ENCODE results near the gene RFX3.

Gene RFX3

DNA sequence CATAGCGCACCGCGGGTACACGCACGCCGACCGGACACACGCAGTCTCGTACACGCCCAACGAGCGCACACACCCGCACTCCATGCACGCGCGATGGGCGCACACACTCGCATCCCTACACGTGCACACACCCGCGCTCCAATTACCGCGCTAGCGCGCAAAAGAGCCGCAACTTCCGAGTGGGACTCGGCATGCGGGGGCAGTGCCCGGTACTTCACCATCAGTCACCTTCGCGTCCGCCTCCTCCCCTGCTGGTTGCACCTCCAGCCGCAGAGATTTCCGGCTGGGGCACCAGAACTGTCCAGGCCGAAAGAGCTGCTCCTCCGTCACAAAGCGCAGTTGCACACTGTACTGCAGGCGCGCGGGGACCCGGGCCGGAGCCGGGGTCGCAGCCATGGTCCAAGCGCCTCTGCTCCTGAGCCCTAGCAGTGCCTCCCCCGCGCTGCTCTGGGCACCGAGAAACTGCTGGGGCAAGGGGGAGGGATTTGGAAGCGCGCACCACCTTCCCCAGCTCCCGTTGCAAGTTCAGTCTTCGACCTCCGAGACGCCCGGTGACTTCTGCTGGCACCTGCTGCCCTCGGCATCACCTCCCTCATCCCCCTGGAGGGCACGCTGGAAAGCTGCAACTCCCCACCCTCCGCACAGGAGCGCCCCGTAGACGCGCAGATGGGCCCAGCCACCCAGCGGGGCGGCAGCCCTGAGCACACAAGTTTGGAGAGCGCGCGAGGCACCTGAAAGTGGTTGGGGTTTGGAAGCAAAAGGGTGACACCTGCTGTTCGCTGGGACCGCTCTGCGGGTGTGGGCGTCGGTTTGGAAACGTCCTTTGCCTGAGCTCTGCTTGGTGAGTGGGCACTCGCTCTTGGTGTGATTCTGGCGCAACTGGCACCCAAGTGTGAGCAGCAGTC is 344.5 kb downstream of the RFX3 start:
- Histone ChIP-seq H3K9ac (ENCODE audit: low read length) (no peak overlapping the region), H3K27ac (ENCODE audit: low read depth, low read length) (no peak overlapping the region), H3K4me3 (ENCODE audit: low read length) (peak overlapping the region; percentile 46), H3K27me3 (ENCODE audit: control insufficient read depth, insufficient read depth, low read length) (peaks cover 6% of the 10 kb centered on the region), H3K4me1 (ENCODE audit: control insufficient read depth, insufficient read depth, low read length) (no peaks in the 10 kb centered on the region), H3K36me3 (ENCODE audit: control insufficient read depth, insufficient read depth, low read length) (no peaks in the 10 kb centered on the region)

DNA sequence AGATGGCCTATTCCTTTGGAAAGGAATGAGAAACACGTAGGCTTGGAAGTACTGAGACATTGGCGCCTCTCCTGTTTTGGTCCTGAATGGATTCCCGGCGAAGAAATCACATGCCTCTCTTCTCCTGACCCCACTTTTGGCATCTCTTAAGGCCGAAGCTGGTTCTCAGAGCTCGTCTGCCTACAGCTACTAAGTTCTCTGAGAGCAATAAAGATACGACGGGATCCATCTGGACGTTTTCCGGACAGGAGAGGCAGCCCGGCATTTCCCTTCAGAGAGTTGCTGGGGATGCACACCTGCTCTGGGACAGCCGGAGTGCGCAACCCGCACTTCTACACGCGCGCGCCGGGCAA is 345.1 kb downstream of the RFX3 start:
- Histone ChIP-seq H3K4me3 (ENCODE audit: low read length) (peak overlapping the region; percentile 46), H3K27ac (ENCODE audit: low read depth, low read length) (no peak overlapping the region), H3K27me3 (ENCODE audit: control insufficient read depth, insufficient read depth, low read length) (peaks cover 6% of the 10 kb centered on the region)

DNA sequence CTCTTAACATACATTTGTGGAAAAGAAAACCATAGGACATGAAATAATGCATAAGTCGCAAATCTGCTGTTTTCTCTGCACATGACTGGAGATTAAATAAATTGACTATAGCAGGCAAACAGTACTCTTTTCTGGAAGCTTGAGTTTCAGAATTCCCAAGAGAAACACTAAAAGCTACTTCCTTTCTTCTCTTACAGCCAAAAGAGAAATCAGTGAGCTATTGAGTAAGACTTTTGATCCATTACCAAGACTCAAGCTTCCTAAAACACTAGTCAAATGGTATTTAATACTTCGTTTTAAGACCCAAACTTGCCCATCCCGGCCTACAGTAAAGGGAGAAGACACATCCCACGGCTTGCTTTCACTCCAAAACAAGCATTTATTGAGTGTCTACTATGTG is 346.1 kb downstream of the RFX3 start:
- H3K9ac ChIP-seq (ENCODE audit: low read length): no peak overlapping the region
- peaks cover 6% of the 10 kb centered on the region for H3K27me3 ChIP-seq (ENCODE audit: control insufficient read depth, insufficient read depth, low read length)
- no peaks in the 10 kb centered on the region for H3K36me3 ChIP-seq (ENCODE audit: control insufficient read depth, insufficient read depth, low read length)
- H3K4me3 ChIP-seq (ENCODE audit: low read length): no peak overlapping the region
- no peaks in the 10 kb centered on the region for H3K4me1 ChIP-seq (ENCODE audit: control insufficient read depth, insufficient read depth, low read length)
- no peak overlapping the region for H3K27ac ChIP-seq (ENCODE audit: low read depth, low read length)

More for the DNA sequence above, 345.1 kb downstream of the RFX3 start:
- Histone ChIP-seq H3K36me3 (ENCODE audit: control insufficient read depth, insufficient read depth, low read length) (no peaks in the 10 kb centered on the region), H3K9ac (ENCODE audit: low read length) (no peak overlapping the region), H3K4me1 (ENCODE audit: control insufficient read depth, insufficient read depth, low read length) (no peaks in the 10 kb centered on the region)

DNA sequence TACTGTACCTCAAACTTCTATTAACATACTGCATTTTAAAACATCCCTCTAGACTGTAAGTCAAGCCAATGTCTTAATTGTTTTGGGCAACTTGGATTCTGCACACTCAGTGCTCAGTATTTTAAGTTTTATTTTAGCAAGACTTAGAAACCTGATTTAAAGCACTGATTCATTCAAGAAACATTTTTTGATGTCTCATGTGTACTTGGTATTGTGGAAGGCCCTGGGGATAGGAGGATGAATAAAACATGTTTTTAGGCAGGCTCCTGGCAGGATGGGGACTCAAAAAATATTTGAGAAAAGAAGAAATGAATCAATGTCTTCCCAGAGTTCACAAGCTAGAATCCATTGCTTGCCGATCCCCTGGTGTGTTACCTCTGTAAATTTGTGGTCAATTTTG is 347.9 kb downstream of the RFX3 start:
- H3K4me1 ChIP-seq (ENCODE audit: control insufficient read depth, insufficient read depth, low read length): no peaks in the 10 kb centered on the region
- peaks cover 6% of the 10 kb centered on the region for H3K27me3 ChIP-seq (ENCODE audit: control insufficient read depth, insufficient read depth, low read length)
- no peak overlapping the region for H3K4me3 ChIP-seq (ENCODE audit: low read length)
- no peak overlapping the region for H3K9ac ChIP-seq (ENCODE audit: low read length)
- no peaks in the 10 kb centered on the region for H3K36me3 ChIP-seq (ENCODE audit: control insufficient read depth, insufficient read depth, low read length)
- H3K27ac ChIP-seq (ENCODE audit: low read depth, low read length): no peak overlapping the region

DNA sequence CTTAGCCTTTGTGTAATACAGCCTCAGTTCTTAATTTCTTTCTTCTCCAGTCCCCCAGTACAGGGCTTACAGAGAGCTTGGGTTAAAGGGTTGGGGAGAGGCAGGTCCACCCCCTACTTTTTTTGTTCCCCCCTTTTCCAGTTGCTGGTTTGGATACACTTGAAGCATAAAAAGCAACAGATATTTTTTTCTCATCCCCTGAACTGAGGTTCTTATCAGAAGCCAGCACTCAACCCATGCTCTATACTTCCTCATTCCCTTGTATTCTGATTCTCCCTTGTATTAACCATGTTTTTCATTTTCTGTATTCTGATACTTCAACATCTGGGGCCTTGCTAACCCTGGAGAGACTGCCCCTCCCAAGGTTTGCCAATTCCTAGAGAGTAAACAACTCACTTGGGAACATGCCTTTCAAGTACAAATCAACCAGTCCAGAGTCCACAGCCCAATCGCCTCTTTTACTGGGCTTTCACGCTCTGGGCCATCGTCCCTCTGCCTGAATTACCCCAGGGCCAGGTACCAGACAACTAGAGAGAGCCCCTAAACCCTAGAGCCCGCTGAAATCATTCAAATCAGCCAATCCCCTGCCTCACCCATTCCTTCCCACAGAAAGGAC is 348.5 kb downstream of the RFX3 start:
- H3K4me3 ChIP-seq (ENCODE audit: low read length): no peak overlapping the region
- no peak overlapping the region for H3K27ac ChIP-seq (ENCODE audit: low read depth, low read length)
- H3K4me1 ChIP-seq (ENCODE audit: control insufficient read depth, insufficient read depth, low read length): no peaks in the 10 kb centered on the region
- no peaks in the 10 kb centered on the region for H3K36me3 ChIP-seq (ENCODE audit: control insufficient read depth, insufficient read depth, low read length)
- peaks cover 6% of the 10 kb centered on the region for H3K27me3 ChIP-seq (ENCODE audit: control insufficient read depth, insufficient read depth, low read length)
- H3K9ac ChIP-seq (ENCODE audit: low read length): no peak overlapping the region

DNA sequence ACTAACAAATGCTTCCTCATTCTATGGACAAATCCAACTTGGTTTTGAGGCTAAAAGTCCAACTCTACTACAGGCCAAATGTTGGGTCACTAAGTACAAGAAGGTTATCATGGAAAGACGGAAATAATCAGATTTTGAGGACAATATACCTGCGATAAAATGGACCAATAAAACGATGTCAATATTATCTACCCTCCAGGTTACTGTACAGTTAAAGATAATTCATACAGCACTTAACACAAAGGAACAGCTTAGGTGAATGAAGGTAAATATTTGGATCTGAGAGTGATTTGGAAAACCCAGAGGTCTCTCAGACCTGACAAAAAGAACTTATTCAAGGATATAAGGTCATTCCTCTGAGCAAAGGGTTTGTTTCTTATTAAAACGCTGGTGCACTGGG is 352.4 kb downstream of the RFX3 start:
- H3K9ac ChIP-seq (ENCODE audit: low read length): no peak overlapping the region
- H3K27ac ChIP-seq (ENCODE audit: low read depth, low read length): no peak overlapping the region
- no peaks in the 10 kb centered on the region for H3K27me3 ChIP-seq (ENCODE audit: control insufficient read depth, insufficient read depth, low read length)
- no peak overlapping the region for H3K4me3 ChIP-seq (ENCODE audit: low read length)
- H3K4me1 ChIP-seq (ENCODE audit: control insufficient read depth, insufficient read depth, low read length): no peaks in the 10 kb centered on the region
- H3K36me3 ChIP-seq (ENCODE audit: control insufficient read depth, insufficient read depth, low read length): no peaks in the 10 kb centered on the region

DNA sequence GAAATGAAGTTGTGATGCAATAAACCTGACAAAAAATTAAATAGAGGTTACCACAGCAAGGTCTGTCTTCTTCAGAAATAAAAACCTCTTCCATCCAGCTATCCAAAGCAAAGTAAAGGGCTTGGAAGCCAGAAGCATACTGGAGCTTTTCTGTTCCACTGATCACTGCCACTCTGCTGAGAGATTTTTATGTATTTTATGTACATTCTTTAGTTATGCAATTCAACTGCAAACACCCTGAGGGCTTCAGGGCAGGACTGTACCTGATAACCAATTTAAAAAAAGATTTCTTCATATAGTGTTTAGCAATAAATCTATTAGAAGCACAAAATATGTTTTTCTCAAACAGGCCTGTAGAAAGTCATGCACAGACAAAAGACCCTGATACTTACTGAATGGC is 355.0 kb downstream of the RFX3 start:
- Histone ChIP-seq H3K27ac (ENCODE audit: low read depth, low read length) (no peak overlapping the region), H3K36me3 (ENCODE audit: control insufficient read depth, insufficient read depth, low read length) (no peaks in the 10 kb centered on the region)

More for the DNA sequence above, 355.0 kb downstream of the RFX3 start:
- Histone ChIP-seq H3K27me3 (ENCODE audit: control insufficient read depth, insufficient read depth, low read length) (no peaks in the 10 kb centered on the region), H3K9ac (ENCODE audit: low read length) (no peak overlapping the region), H3K4me3 (ENCODE audit: low read length) (no peak overlapping the region), H3K4me1 (ENCODE audit: control insufficient read depth, insufficient read depth, low read length) (no peaks in the 10 kb centered on the region)

Data from rectal smooth muscle tissue (tissue), 1 donor.